Cortex of kidney (tissue), 1 donor: ENCODE measurements around the gene PACSIN2.
"Not testable (repeated sequence)": the region's sequence is repeated elsewhere in the genome, so short reads cannot be mapped to it uniquely, and the experiment has no call there.

ENCODE experiments used
- DNase-seq: peaks from one replicate; lab custom pipeline; 2025; lab: John Stamatoyannopoulos, UW

PACSIN2 gene

DNA sequence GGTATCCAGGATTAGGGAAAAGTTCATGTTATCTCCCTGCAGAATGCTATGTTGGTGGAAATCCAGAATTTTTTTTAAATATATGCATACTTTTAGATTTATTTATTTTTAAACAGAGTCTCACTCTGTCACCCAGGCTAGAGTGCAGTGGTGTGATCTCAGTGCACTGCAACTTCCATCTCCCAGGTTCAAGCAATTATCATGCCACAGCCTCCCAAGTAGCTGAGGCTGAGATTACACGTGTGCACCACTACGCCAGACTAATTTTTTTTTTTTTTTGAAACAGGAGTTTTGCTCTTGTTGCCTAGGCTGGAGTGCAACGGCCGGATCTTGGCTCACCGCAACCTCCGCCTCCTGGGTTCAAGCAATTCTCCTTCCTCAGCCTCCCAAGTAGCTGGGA, 2.6 kb downstream of the PACSIN2 start:
- DNase-seq: no peak

DNA sequence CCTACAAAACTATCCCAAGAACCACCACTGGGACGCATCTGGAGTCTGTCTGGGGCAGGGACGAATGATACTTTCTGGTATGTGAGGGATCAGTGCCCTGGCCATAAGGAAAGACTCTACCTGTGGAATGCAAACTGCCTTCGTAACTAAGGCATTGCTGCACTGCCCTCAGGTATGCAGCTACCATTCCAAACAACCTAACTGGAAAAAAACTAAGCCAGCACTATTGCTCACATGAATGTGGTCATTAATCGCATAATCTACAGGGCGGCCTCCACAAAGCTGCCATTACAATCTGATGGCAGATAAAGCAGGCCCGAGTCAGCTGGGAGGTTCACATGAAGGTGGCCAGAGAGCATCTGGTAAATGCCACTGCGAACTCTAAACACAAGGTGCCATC, 3.9 kb downstream of the PACSIN2 start:
- DNase-seq: no peak

DNA sequence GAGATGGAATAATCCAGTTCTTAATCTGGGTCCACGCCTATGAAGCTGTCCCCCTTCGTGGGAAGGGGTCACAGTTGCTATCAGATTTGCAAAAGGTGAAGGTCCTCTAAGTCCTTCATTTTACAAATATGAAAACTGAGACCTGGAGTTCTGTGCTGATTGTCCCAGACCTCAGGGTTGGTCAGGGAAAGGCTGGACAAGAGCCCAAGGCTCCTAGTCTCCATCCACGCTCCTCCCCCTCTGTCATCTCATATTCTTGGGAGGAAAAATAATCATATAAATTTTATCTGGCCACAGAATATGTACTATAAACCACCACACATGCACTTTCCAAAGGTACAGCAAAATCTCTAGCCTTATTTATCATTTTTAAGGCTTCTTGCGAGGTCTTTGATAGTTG, 5.5 kb downstream of the PACSIN2 start:
- no peak for DNase-seq

DNA sequence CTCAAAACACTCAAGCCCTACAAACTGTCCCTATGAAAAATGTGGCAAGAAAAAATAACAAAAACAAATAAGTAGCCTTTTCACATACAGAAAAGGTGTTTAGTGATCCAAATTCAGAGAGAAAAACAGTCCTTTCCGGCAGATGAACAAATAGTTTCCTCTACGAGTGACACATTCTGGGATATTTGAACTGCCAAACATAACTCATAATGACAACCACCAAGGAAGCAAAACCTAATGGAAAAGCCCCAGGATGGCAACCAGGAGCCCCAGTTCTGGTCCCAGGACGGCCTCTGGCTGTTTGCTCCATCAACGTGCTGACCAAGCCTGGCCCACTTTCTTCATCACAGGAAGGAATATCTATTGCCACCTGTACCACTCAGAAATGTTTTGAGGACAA, 6.0 kb downstream of the PACSIN2 start:
- DNase-seq: no peak

DNA sequence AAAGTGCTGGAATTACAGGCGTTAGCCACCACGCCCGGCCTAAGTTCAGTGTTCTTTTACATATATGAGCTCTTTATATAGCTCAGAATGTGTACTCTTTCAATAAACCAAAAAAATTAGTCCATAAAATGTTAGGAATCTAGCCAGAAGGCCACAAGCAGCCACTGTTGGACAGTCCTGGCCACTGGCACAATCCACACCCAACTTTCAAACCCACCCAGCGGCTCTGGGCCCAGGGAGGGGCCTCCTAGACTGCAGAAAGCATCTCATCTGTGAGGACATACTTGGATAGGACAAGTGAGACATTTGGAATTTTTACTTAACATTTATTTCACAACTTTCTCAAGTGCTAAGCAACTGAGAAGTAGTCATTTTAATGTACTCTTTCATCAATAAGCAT, 6.4 kb downstream of the PACSIN2 start:
- no peak for DNase-seq

DNA sequence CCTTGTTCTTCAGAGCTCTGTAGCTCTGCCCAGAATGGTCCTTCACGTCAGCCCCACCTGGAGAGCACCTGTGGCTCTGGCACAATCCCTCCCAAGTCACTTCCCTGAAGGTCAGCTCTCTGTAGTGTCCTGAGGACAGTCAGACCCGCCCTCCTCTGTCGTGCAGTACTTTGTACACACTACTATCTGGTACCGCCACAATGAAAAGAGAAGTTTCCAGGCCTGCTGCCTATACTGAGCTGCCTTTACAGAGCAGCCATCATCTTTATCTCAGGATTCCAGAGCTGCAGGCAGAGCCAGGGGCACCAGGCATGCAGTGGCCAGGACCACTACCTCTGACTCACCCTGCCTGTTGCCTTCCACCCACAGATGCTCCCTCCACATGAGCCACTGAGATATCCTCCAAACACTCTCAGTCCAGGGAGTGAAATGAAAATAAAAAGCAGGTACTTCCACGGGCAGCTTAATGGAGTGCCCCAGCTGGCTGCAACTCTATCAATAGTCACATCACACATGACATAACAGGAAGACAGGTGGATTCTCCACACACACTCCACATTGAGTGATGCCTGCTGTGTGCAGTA, 7.3 kb downstream of the PACSIN2 start:
- no peak for DNase-seq

DNA sequence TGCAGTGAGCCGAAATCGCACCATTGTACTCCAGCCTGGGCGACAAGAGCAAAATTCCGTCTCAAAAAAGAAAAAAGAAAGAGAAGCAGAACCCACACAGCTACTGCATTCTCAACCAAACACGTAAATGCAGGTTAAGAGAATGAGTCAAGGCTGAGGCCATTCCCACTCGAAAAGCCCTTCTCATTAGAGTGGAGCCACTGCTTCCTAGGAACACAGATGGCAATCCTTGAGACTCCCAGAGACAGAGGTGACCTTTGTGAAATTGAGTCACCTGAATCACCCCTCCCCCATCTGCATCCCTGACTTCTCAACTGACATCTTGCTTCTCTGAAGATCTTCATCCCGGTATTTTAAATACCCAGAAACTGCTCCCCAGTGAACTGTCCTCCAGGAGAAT, 8.2 kb downstream of the PACSIN2 start:
- DNase-seq: no peak

DNA sequence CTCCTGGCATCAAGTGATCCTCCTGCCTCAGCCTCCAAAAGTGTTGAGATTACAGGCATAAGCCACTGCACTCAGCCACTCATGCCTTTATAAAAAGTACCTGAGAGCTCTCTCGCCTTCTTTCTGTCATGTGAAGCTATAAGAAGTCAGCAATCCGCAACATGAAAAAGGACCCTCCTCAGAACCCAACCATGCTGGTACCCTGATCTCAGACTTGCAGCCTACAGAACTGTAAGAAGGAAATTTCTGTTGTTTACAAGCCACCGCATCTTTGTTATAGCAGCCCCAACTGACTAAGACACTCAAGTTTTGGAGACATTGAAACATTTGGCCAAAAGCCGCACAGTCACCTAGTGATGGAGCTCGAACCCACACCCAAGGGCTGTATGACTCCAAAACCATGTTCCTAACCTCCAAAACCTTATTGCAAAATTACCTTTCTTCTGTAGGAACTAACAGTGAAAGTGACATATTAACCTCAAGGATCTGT, 8.9 kb downstream of the PACSIN2 start:
- no peak for DNase-seq

DNA sequence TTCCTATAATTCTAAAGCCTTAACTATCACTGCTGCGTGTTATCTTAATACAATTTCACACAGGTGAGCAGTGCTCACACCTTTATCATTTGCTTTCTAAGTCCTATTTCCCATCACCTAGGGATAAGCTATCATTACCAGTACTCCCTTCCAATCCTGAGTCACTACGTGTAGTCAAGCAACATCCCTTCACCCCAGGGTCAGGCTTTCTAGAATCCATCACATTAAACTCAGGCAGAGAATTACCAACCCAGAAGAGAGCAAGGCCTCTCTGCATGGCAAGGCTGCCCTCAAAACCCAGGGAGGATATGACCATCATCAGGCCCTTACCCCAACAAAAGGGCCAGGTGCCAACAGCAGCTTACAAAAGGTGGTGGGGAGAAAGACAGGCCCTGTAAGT, 9.8 kb downstream of the PACSIN2 start:
- no peak for DNase-seq

DNA sequence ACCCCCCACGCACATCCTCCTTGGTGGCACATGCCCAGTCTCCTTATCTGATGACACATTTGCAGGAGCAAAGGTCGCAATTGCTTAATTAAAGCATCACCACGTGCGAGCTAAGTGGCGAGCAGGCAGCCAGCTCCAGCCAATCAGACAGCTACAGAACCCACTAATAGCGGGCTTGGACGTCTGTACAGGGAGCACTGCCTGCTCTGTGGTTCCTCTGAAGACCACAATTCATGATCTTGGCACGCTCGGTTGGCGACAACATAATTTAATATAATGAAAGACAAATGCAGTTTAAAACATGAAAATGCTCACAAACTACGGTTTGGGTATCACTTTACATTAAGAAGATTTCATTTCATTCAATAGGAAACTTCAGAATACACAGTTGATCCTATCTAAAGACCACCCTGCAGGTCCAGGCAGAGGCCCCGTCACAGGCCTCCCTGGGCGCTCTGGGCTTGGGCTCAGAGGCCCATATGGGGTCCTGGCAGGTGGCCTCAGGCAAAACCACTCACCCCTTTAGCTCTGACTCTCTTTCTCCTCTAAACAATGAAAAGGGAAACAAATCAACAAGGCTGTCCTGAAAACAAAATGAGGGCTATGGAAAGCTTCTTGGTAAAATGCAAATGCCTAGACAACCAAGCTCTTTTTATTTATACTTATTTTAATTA, 10.4 kb downstream of the PACSIN2 start:
- no peak for DNase-seq

DNA sequence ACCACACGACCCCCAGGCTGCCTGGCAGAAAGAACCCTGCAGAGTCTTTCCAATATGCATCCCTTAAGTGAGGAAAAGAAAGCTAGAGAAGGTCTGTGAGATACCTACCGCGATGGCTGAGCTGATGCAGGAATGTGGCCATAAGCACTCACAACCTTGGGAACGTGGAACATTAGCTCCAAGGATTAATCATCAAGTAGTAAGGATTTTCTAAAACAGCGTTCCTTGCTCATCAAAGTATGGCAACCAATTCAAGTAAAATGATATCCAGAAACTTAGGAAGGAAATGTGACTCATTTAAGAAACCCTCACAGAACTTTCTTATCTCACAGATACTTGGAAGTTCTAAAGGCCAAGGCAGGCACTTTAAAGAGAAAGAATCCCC, 12.8 kb downstream of the PACSIN2 start:
- DNase-seq: no peak

DNA sequence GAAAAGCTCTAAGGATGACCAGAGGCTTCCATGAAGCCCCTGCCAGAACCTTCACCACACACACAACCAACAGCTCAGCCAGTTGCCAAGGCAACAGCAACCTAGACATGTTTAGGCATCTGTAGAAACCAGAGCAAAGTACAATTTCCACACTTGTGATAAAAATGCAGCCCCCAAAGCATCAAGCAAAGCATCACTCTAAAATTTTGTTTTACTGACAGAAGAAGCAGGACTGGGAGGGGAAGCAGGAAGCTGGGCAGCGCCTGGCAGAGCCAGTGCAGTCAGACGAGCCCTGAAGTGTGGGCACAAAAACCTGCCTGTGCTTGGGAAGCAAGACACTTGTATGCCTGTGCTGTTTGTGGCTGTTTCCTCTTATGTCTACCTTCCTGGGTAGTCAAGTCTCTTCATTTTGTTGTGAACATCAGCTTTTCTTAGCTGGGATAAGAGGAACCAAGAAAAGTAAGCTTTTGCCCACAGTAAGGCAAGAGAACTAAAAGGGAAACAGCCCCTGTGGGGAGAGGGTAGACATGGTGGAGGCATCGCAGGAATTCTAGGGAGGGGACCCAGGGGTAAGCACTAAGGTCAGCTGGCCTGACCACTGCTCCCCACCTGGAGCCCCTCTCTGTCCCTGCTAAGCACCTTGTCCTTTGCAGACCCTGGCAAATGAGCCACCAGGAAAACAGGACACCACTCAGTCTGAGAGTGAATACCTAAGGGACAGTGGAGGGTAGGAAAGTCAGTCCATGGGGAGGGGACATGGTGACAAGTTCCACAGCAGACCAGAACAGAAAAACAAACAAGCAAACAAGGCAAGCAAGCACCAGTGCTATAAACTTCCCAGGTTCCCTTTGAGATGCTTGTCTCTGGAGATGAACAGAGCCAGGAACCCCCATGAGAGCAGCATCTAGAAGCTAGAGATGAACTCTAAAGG, 13.4 kb downstream of the PACSIN2 start:
- no peak for DNase-seq

DNA sequence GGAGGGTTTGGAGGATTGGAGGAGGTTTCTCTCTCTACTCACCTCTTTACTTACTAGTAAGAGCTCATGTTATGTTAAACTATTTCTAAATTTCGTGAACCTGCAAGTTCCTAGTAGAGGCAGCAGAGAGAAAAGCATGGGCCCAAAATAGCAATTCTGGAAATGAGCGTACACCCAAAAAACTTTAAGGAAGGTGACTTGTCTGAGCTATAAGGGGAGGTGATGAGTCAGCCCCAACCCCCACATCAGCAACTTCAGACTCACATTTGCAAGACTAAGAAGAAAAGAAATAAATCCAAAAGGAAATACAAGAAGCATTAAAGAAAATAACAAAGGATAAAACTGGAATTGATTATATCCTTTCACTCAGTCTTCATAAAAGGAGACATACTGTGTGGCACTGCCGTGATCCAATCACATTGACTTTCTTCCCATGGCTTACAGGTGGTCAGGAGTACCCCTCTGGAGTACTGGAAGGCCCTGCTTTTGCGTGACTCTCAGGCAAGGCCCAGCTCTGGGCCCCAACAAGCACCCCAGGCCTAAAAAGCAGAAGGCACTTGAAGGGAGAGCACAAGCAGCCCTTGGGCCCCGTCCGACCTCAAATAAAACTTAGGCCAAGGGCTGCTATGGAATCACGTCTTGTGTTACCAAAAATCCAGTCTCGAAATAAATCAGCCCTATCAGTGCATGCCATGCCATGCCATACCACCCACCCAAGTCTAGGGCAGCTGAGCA, 14.3 kb downstream of the PACSIN2 start:
- no peak for DNase-seq

DNA sequence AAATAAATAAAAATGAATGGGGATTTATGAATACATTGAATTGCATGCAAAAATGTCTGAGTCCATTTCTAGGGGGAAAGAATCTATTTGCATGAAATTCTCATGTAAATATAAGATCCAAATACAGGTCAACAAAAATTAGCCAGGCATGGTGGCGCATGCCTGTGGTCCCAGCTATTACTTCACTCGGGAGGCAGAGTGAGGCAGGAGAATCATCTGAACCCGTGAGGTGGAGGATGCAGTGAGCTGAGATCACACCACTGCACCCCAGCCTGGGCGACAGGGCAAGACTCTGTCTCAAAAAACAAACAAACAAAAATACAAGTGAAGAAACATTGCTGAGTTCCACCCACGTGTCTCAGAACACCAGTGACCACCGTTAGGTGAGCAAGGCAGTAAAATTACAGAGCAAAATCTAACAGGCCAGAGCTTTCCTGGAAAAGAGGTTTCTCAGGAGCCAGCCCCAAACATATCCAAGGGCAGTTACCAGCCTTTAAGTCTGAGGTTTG, 17.3 kb downstream of the PACSIN2 start:
- DNase-seq: no peak

DNA sequence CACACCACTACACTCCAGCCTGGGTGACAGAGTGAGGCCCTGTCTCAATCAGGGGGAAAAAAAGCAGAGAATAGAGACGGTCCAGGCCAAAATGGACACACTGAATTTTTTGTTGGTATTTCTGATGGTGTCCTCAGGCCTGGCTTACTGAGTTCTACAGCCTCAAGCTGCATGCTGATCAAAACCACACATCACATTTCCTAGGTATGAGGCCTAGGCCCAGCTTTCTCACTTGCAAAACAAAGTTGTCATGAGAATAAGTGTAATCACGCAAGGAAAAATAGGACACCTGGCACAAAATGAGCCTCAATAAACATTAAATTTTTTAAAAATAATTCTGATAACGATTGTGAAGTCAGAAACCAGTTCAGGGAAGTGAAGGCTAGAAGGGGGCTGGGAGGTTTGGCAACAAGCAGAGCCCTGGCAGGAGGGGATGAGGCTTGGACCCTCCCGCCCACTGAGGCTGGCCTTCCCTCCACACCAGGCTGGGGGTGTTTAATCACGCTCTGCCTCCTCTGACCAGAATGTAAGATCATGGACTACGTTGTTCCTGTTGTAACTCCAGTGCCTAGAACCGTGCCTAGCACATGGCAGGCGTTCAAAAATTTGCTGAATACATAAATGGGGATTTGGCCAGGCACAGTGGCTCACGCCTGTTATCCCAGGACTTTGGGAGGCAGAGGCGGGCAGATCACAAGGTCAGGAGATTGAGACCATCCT, 18.1 kb downstream of the PACSIN2 start:
- no peak for DNase-seq

DNA sequence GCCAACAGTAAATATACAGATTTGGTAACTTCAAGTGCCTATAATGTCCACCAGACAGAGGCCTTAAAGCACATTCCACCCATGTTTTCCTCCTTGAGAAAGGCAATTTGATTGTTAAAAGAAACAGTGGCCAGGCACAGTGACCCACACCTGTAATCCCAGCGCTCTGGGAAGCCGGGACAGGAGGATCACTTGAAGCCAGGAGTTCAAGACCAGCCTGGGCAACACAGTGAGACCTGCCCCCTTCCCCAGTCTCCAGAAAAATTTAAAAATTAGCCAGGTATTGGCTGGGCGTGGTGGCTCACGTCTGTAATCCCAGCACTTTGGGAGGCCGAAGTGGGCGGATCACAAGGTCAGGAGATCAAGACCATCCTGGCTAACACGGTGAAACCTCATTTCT, 19.3 kb downstream of the PACSIN2 start:
- DNase-seq: not testable (repeated sequence)

DNA sequence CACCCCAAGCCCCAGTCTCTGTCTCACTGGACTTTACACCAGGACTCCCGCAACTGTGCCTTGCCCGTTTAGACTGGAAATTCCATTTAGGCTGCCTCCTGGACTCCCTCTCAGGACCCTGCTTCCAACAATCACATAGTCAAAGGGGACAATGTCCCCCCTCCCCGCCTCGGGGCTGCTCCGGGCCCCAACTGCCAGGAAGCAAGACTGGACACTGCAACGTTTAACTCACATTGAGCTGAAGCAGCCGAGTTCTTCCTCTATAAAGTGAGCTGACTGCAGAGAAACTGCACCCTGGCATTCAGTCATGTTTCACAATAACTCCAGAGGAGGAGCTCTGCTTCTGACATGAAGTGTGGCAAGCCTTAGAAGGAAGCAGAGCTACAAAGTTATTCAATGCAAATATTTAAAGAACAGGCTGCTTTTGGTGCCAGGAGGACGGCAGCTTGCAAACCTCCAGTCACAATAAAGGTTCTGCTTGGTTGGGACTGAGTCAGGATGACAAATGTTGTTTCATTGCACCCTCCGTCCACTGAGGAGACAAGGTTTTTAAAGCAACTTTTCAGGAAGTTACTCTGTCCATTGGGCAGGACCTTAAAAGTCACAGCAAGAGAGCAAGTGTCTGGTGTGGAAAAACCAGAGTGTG, 19.9 kb downstream of the PACSIN2 start:
- DNase-seq: no peak

DNA sequence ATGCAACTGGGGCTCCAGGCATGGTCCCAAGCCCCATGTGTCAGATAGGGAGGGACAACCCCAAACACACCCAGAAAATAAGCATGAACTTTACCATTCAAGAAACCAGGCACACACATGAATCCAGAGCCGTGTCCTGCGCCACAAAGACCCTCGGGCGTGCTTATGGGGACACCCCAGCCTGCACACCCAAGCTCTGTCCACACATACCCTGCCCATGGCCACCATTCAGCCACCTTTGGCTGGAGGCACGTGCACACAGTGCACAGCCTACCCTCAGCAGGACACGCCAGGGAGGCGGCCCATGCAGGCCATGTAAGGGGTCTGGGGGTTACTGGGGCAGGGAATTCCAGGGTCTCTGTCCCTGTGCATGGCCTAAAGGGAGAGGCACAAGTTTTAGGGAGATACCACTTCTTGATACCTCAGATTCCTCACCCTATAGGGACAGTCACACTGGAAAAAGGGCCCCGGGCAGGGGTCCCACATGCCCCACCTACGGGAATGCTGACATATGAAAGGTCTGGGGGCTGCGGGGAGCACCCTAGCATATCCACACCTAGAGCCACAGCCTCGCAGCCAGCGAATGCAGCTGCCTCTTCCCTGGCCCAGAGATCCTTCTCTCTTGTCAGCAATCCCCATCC, 20.6 kb downstream of the PACSIN2 start:
- no peak for DNase-seq

DNA sequence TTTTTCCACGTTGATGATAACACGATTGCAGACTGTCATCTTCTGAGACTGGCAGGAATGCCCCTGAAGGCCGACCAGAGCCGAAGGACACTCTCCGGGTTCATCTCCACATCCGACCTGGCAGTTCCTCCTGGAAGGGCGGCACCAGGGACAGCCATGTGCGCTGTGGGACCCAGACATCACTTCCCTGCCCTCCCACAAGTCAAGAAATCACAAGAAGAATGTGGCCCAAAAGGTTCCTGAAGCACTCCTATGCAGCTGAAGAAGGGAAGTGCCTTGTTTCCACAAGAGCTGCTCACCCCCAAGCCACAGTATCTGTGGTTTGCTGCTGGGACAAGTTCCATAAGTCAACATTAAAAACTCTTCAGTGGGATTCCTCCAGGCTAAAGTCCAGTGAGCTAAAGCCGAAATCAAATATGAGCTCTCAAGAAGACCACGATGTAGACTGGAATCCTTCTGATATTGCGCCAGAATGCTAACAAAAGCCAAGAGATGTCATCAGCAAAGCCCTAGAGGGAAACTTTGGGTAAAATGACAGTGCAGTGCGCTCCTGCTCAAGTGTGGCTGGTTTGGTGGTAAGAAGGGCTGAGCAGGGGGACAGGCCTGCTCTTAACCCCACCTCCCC, 21.2 kb downstream of the PACSIN2 start:
- DNase-seq: no peak
